A549 treated with CORT108297 at 1 μM for 4 hours (cell line): Measurements from ENCODE around the gene ALG5. TPM values are rescaled to one million over a fixed set of nuclear protein-coding genes. Genes with fewer than 3 reads are reported as not detected.

Source experiments
- total RNA-seq: library from RNA; stranded (reverse); fragments of 200-300 nt; extraction: Qiagen RNA extraction; gene quantifications from 5 replicates; pipeline ENCODE4 v1.2.3, GENCODE V29; 2022

The ALG5 gene, protein sequence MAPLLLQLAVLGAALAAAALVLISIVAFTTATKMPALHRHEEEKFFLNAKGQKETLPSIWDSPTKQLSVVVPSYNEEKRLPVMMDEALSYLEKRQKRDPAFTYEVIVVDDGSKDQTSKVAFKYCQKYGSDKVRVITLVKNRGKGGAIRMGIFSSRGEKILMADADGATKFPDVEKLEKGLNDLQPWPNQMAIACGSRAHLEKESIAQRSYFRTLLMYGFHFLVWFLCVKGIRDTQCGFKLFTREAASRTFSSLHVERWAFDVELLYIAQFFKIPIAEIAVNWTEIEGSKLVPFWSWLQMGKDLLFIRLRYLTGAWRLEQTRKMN
- 34.6 to 43.6 TPM (median 38.5 TPM) in 5 replicates for total RNA-seq

DNA sequence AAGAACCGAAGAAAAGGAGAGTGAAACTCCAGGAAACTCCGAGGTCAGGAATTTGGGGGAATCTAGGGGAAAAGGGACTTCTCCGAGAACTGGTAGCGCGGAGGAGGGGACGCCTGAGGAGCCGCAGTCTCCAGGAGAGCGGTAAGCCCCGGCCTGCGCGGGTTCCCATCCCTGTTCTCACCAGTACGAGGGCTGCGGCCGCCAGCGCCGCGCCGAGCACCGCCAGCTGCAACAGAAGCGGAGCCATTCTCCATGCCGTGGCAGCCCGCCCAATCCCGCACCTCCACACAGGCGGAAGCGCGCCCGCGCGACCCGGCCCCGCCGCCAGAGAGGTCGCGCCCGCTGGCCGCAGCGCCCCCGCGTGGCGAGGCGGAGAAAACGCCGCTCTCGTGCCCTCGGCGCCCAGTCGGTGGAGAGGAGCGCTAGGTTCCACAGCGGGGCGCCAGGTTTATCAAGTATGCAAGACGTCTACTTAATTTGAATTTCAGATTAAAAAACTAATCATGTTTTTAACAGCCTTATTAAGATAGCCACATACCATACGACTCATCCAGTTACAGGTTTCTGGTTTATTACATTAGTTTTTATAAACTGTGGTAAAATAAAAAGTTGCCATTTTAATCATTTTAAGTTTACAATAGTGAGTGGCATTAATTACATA, at the start of gene ALG5:
TSS of gene ALG5 (minus strand) at position 287 of the 661 bp plus-strand sequence. CDS start at position 247, 40 bp downstream.

DNA sequence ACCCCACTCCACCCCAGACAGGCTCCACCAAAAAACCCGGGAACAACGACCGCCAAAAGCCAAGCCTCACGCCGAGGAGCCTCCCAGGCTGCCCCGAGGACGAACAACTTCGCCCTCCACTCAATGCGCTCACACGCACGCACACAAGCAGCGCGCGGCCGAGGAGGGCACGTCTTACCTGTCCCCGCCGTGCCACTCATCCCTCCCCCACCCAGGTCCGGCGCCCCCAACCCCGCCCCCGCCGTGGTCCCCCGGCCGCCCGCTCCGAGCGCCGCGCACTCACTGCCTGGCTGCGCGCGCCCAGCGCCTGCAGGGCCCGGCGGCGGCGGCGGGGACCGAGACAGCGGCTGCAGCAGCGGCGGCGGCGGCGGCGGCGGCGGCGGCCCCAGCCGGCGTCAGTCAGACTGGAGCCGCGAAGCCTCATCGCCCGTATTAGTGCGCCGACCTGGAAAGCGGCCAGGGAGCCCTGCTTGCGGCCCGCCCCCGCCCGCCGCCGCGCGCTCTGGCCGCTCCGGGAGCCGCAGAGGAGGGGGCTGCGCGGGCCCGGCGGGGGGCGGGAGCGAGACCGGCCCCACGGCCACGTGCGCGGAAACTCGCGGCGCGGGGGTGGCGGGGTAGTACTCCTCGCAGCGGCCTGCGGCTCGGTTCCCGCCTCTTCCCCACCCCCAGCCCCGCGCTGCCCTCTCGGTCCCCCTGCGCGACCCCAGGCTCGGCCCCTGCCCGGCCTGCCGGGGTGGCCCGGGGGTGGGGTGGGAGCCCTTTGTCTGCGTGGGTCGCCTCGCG, 79.1 kb downstream of the ALG5 start, which contains the start of gene SMAD9:
TSS of gene SMAD9 (minus strand) at position 406 of the 783 bp plus-strand sequence. CDS start 40,549 bp downstream, outside the sequence.

Other genes starting within 250 kb of the ALG5 start
- gene RFXAP, start 180.1 kb downstream of the ALG5 start, total RNA-seq, result 0.64 to 1.4 TPM (median 0.98 TPM) in 5 replicates
- 0.08 to 0.30 TPM (median 0.12 TPM) in 5 replicates for gene SMAD9, start 79.1 kb downstream of the ALG5 start, total RNA-seq
- gene EXOSC8, start 1.4 kb upstream of the ALG5 start, total RNA-seq, result 28.4 to 39.6 TPM (median 30.9 TPM) in 5 replicates
- gene SUPT20H, start 60.3 kb upstream of the ALG5 start, total RNA-seq, result 22.4 to 29.7 TPM (median 24.1 TPM) in 5 replicates
- not detected in 5 replicates for gene CSNK1A1L, start 106.3 kb upstream of the ALG5 start, total RNA-seq